Measurements from ENCODE around the gene PCCA. TPM values are rescaled to one million over a fixed set of nuclear protein-coding genes. Genes with fewer than 3 reads are reported as not detected.

Gene PCCA
- total RNA-seq, 1 donor from 2014 or later, result 33.3 TPM

DNA sequence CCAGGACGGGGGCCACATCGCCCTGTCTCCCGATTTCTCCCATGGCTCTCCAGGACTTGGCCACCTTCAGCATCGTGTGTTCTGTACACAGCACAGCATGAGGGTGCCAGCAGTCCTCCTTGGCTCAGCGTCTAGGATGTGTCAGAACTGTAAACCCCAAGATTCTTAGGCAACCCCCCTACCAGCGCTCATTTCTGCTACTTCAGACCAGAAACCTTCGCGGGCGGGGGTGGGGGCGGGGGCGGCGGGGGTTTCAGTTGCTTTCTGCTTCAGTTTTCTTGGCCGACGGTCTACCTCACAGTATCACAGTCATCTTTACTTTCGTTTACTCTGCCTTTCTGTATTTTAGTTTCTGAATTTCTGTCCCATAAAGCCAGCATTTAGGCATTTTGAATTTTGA is 417.3 kb downstream of the PCCA start:
- peaks cover 3% of the 10 kb centered on the region for H3K27me3 Mint-ChIP-seq (ENCODE audit: unreplicated experiment)
- TF ChIP-seq, protein P1, sequence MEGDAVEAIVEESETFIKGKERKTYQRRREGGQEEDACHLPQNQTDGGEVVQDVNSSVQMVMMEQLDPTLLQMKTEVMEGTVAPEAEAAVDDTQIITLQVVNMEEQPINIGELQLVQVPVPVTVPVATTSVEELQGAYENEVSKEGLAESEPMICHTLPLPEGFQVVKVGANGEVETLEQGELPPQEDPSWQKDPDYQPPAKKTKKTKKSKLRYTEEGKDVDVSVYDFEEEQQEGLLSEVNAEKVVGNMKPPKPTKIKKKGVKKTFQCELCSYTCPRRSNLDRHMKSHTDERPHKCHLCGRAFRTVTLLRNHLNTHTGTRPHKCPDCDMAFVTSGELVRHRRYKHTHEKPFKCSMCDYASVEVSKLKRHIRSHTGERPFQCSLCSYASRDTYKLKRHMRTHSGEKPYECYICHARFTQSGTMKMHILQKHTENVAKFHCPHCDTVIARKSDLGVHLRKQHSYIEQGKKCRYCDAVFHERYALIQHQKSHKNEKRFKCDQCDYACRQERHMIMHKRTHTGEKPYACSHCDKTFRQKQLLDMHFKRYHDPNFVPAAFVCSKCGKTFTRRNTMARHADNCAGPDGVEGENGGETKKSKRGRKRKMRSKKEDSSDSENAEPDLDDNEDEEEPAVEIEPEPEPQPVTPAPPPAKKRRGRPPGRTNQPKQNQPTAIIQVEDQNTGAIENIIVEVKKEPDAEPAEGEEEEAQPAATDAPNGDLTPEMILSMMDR (IDR thresholded peaks at IDR 0.05; ENCODE audit: unreplicated experiment), result no peak
- no peak overlapping the region for H3K4me3 Mint-ChIP-seq (ENCODE audit: unreplicated experiment)
- no peak overlapping the region for H3K27ac Mint-ChIP-seq (ENCODE audit: unreplicated experiment)
- H3K9me3 Mint-ChIP-seq (ENCODE audit: unreplicated experiment), result no peaks in the 10 kb centered on the region
- DNase-seq (ENCODE audit: low spot score), result no peak
- H3K36me3 Mint-ChIP-seq (ENCODE audit: low read depth, unreplicated experiment), result peaks cover 4% of the 10 kb centered on the region
- H3K4me1 Mint-ChIP-seq (ENCODE audit: unreplicated experiment), result peaks cover 19% of the 10 kb centered on the region

DNA sequence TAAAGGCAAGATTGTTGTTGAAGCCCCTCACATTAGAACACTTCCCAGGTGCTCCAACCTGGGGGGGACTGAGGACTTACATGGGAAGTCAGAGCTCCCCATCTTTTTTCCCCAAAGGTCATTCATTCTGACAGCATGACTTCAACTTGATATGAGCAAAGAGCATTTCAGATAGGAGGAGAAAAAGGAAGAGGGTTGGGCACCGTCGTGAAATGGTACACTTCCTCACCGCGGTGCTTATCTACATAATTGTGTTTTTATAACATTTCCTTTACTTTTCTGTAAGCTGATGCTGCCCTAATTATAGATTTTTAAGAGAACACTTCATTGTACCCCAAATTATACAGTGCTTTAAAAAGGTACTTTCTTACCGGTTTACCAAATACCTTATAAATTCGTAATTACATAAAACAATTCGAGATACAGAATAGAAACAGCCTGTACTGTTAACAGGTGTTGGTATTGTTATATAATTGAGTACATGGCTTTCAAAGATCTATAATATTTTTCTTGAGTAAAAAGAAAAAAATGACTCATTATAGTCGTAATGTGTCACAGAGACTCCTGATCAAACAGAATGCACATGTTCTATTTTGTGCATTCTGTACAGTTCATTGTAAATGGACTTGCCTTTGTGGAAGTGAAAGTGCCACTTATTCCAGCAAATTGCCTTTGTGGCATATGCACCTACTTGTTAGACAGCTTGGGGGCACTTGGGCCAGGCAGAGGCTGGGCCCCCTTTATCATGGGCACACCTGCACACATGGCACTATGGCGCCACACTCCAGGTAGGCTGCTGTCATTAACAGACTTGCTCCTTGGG is 417.9 kb downstream of the PCCA start:
- H3K27me3 Mint-ChIP-seq (ENCODE audit: unreplicated experiment), result peaks cover 3% of the 10 kb centered on the region
- peaks cover 19% of the 10 kb centered on the region for H3K4me1 Mint-ChIP-seq (ENCODE audit: unreplicated experiment)
- DNase-seq (ENCODE audit: low spot score), result no peak
- no peak overlapping the region for H3K4me3 Mint-ChIP-seq (ENCODE audit: unreplicated experiment)
- no peaks in the 10 kb centered on the region for H3K9me3 Mint-ChIP-seq (ENCODE audit: unreplicated experiment)
- TF ChIP-seq, protein P1 (IDR thresholded peaks at IDR 0.05; ENCODE audit: unreplicated experiment), result no peak
- no peak overlapping the region for H3K27ac Mint-ChIP-seq (ENCODE audit: unreplicated experiment)
- peaks cover 4% of the 10 kb centered on the region for H3K36me3 Mint-ChIP-seq (ENCODE audit: low read depth, unreplicated experiment)

DNA sequence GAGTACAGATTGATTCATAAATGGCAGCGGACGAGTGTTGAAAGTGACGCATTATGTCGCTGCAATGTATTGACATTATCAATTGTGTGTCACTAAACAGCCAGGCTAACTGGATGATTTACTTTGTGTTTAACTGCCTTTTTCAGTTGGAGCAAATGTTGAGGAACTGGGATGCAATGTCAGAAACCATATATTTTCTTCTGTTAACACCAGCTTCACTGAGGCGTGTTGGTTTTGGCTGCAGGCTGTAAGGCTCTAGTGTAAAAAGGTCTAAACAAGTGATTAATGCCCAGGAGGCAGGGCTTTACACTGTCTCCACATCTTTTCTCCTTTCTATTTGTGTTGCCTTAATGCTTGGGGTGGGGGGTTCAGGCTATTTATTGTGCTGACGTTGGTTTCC is 419.6 kb downstream of the PCCA start:
- H3K36me3 Mint-ChIP-seq (ENCODE audit: low read depth, unreplicated experiment), result peaks cover 4% of the 10 kb centered on the region
- H3K9me3 Mint-ChIP-seq (ENCODE audit: unreplicated experiment), result no peaks in the 10 kb centered on the region
- H3K27ac Mint-ChIP-seq (ENCODE audit: unreplicated experiment), result no peak overlapping the region
- H3K4me1 Mint-ChIP-seq (ENCODE audit: unreplicated experiment), result peaks cover 15% of the 10 kb centered on the region
- no peak for DNase-seq (ENCODE audit: low spot score)
- peaks cover 4% of the 10 kb centered on the region for H3K27me3 Mint-ChIP-seq (ENCODE audit: unreplicated experiment)
- H3K4me3 Mint-ChIP-seq (ENCODE audit: unreplicated experiment), result no peak overlapping the region
- TF ChIP-seq, protein P1 (IDR thresholded peaks at IDR 0.05; ENCODE audit: unreplicated experiment), result no peak

DNA sequence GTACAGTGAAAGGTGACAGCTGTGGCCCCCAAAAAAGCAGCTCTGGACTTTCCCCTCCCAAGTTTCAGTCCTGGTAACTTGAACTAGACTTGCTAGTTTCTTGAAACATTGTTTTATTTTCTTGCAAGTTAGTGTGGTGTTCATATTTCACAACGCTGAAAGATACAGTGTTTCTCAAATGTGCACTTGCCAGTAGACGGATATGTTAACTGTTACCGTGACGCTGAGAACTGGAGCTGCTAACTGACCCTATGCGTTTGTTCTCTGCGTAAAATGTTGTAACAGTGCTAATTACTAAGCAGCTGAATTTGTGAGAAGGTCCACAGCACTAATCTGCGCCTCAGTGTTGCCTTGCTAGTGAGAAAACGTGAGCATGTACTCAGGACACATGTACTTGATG is 420.1 kb downstream of the PCCA start:
- TF ChIP-seq, protein P1 (IDR thresholded peaks at IDR 0.05; ENCODE audit: unreplicated experiment), result no peak
- Mint-ChIP-seq H3K4me3 (ENCODE audit: unreplicated experiment) (no peak overlapping the region), H3K27me3 (ENCODE audit: unreplicated experiment) (peaks cover 4% of the 10 kb centered on the region), H3K36me3 (ENCODE audit: low read depth, unreplicated experiment) (peaks cover 4% of the 10 kb centered on the region), H3K9me3 (ENCODE audit: unreplicated experiment) (no peaks in the 10 kb centered on the region), H3K4me1 (ENCODE audit: unreplicated experiment) (peaks cover 15% of the 10 kb centered on the region), H3K27ac (ENCODE audit: unreplicated experiment) (no peak overlapping the region)
- DNase-seq (ENCODE audit: low spot score), result no peak

DNA sequence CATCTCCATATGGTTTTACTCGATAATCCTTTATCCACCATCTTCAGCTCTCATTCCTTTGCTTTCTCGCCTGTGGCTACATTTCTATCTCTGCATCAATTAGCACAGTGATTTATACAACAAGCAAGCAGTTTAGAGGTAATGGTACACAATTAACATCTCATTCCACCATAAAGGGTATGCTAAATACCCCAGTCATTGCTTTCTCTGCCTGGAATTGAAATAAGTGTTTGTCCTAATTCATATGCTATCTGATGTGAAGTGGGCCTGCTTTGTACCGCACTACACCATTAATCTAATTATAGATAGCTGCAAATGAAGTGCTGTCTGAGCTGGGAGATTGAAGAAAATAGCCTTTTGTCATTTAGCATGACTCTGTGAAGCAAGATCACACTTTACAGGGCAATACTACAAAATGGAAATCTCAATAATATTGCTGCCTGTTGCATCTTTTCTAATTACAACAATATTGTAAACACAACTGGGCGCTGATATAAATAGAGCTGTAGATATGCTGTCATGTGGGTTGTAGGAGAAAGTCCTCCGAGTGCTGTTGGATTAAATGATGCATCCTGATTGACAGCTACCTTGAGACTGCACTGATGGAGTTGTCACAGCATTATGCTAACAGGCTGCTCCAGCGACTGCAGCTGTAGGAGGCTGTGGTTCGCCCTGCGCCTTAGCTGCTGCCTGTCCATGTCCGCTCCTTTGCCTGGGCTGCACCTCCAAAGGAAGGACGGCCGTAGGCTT is 421.5 kb downstream of the PCCA start:
- Mint-ChIP-seq H3K27me3 (ENCODE audit: unreplicated experiment) (peaks cover 4% of the 10 kb centered on the region), H3K36me3 (ENCODE audit: low read depth, unreplicated experiment) (no peaks in the 10 kb centered on the region), H3K27ac (ENCODE audit: unreplicated experiment) (no peak overlapping the region), H3K4me3 (ENCODE audit: unreplicated experiment) (no peak overlapping the region), H3K9me3 (ENCODE audit: unreplicated experiment) (no peaks in the 10 kb centered on the region), H3K4me1 (ENCODE audit: unreplicated experiment) (peaks cover 11% of the 10 kb centered on the region)
- TF ChIP-seq, protein P1 (IDR thresholded peaks at IDR 0.05; ENCODE audit: unreplicated experiment), result no peak
- no peak for DNase-seq (ENCODE audit: low spot score)

All from endothelial cell (in vitro differentiated cells).